ENCODE results near the gene FER1L5. TPM values are rescaled to one million over a fixed set of nuclear protein-coding genes. Genes with fewer than 3 reads are reported as not detected.

Gene FER1L5
- total RNA-seq, 1 experiment from 2014 or later = 0.09 TPM

DNA sequence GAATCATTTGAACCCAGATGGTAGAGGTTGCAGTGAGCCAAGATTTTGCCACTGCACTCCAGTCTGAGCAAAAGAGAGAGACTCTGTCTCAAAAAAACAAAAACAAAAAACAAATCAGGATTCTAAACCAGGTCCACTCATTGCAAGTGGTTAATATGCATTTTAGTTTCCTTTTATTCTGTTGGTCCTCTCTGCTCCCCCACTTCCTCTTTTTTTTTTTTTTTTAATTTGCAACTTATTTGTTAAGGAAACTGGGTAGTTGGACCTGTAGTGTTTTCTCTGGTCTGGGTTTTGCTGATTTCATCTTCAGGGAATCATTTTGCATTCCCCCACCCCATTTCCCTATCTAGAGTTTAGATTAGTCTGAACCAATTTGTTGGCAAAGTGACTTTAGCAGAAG is 14.0 kb downstream of the FER1L5 start:
- Histone ChIP-seq H3K4me2 (no peak overlapping the region), H3K9me3 (ENCODE audit: insufficient read depth, low read depth) (no peaks in the 10 kb centered on the region), H2AFZ (no peak overlapping the region), H3F3A (ENCODE audit: insufficient read depth, low read depth) (no peaks in the 10 kb centered on the region), H3K79me2 (ENCODE audit: low read depth) (no peaks in the 10 kb centered on the region), H4K20me1 (ENCODE audit: insufficient read depth) (no peaks in the 10 kb centered on the region), H3K27me3 (ENCODE audit: insufficient read depth, low read depth) (no peaks in the 10 kb centered on the region), H3K27ac (no peak overlapping the region), H3K9me2 (ENCODE audit: insufficient read depth) (no peaks in the 10 kb centered on the region), H3K4me1 (replicated peaks; ENCODE audit: insufficient read depth) (no peaks in the 10 kb centered on the region), H3K4me3 (no peak overlapping the region), H3K36me3 (ENCODE audit: low read depth) (no peaks in the 10 kb centered on the region)
- BruUV-seq (replicated peaks) = no TSS peak
- DNase-seq = no peak
- intact Hi-C loops (cut with micrococcal nuclease; ENCODE audit: unreplicated experiment) = no loop called here
- ChIA-PET CTCF (no interaction called here), POLR2A (ENCODE audit: unreplicated experiment) (no interaction called here)
- TF ChIP-seq EZH2 (IDR thresholded peaks at IDR 0.05; ENCODE audit: low read depth) = no peak
- TF ChIP-seq, protein P1, sequence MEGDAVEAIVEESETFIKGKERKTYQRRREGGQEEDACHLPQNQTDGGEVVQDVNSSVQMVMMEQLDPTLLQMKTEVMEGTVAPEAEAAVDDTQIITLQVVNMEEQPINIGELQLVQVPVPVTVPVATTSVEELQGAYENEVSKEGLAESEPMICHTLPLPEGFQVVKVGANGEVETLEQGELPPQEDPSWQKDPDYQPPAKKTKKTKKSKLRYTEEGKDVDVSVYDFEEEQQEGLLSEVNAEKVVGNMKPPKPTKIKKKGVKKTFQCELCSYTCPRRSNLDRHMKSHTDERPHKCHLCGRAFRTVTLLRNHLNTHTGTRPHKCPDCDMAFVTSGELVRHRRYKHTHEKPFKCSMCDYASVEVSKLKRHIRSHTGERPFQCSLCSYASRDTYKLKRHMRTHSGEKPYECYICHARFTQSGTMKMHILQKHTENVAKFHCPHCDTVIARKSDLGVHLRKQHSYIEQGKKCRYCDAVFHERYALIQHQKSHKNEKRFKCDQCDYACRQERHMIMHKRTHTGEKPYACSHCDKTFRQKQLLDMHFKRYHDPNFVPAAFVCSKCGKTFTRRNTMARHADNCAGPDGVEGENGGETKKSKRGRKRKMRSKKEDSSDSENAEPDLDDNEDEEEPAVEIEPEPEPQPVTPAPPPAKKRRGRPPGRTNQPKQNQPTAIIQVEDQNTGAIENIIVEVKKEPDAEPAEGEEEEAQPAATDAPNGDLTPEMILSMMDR (conservative IDR thresholded peaks at IDR 0.05) = no peak

DNA sequence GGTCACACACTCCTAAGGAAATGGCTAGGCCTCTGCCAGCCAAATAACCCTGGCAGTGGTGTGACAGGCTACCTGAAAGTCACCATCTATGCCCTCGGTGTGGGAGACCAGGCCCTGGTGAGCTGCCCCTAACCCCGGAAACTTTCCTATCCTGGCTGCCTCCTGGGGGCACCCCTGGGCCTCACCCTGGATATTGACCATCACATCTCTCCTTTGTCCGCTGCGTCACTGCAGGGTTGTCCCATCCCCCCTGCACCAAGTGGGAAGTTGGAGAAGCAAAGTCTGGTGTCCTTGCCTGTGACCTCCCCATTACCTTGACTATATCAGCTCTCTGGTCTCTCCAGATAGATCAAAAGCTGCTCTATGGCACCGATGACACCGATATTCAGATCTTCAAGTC is 18.8 kb downstream of the FER1L5 start:
- intact Hi-C loops (cut with micrococcal nuclease; ENCODE audit: unreplicated experiment) = no loop called here
- BruUV-seq (replicated peaks) = no TSS peak
- TF ChIP-seq, protein P1 (conservative IDR thresholded peaks at IDR 0.05) = no peak
- no peak for TF ChIP-seq EZH2 (IDR thresholded peaks at IDR 0.05; ENCODE audit: low read depth)
- ChIA-PET POLR2A (ENCODE audit: unreplicated experiment) (no interaction called here), CTCF (no interaction called here)
- peaks cover 17% of the 10 kb centered on the region for H3K9me3 ChIP-seq (ENCODE audit: insufficient read depth, low read depth)
- 0 out of 2 replicates have a peak, but pooled peaks cover 4% of the 10 kb centered on the region for H3K36me3 ChIP-seq (ENCODE audit: low read depth)
- peaks cover 25% of the 10 kb centered on the region for H3F3A ChIP-seq (ENCODE audit: insufficient read depth, low read depth)
- peaks cover 19% of the 10 kb centered on the region for H3K4me1 ChIP-seq (replicated peaks; ENCODE audit: insufficient read depth)
- H4K20me1 ChIP-seq (ENCODE audit: insufficient read depth) = no peaks in the 10 kb centered on the region
- no peak overlapping the region for H3K4me2 ChIP-seq
- no peak for DNase-seq
- no peak overlapping the region for H3K27ac ChIP-seq
- H3K79me2 ChIP-seq (ENCODE audit: low read depth) = no peaks in the 10 kb centered on the region
- no peak overlapping the region for H2AFZ ChIP-seq
- H3K27me3 ChIP-seq (ENCODE audit: insufficient read depth, low read depth) = no peaks in the 10 kb centered on the region
- no peaks in the 10 kb centered on the region for H3K9me2 ChIP-seq (ENCODE audit: insufficient read depth)
- H3K4me3 ChIP-seq = no peak overlapping the region

GRCh38 chr2:96662360-96662759 is 19.8 kb downstream of the FER1L5 start:
- Histone ChIP-seq H3K79me2 (ENCODE audit: low read depth) (no peaks in the 10 kb centered on the region), H4K20me1 (ENCODE audit: insufficient read depth) (no peaks in the 10 kb centered on the region), H3F3A (ENCODE audit: insufficient read depth, low read depth) (peaks cover 25% of the 10 kb centered on the region), H3K4me1 (replicated peaks; ENCODE audit: insufficient read depth) (peaks cover 19% of the 10 kb centered on the region), H3K4me2 (no peak overlapping the region), H3K4me3 (no peak overlapping the region), H2AFZ (no peak overlapping the region), H3K27me3 (ENCODE audit: insufficient read depth, low read depth) (no peaks in the 10 kb centered on the region), H3K9me2 (ENCODE audit: insufficient read depth) (no peaks in the 10 kb centered on the region), H3K27ac (no peak overlapping the region), H3K36me3 (ENCODE audit: low read depth) (0 out of 2 replicates have a peak, but pooled peaks cover 4% of the 10 kb centered on the region), H3K9me3 (ENCODE audit: insufficient read depth, low read depth) (peaks cover 17% of the 10 kb centered on the region)
- CTCF ChIA-PET = no interaction called here
- TF ChIP-seq, protein P1 (conservative IDR thresholded peaks at IDR 0.05) = no peak
- TF ChIP-seq EZH2 (IDR thresholded peaks at IDR 0.05; ENCODE audit: low read depth) = no peak
- POLR2A ChIA-PET (ENCODE audit: unreplicated experiment) = no interaction called here
- BruUV-seq (replicated peaks) = no TSS peak
- DNase-seq = no peak
- intact Hi-C loops (cut with micrococcal nuclease; ENCODE audit: unreplicated experiment) = no loop called here

All from PC-9 (cell line).